ENCODE data around the gene L3MBTL2.

The L3MBTL2 gene

DNA sequence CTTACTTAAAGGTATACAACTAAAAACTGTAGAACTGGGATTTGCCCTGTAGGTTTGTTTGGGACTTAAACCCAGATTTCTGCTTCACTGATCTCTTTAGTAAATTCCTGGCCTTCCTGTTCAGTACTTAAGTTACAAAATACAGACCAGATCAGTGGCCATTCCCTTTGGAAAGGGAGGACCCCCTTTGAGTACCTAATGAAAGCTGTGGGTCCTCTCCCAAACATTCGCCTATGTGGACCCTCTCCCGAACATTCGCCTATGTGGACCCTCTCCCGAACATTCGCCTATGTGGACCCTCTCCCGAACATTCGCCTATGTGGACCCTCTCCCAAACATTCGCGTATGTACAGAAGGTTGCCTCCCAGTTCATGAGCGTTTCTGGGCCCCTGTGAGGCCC lies 10.3 kb downstream of the L3MBTL2 start:
- no peak for DNase-seq (ENCODE audit: low spot score)

DNA sequence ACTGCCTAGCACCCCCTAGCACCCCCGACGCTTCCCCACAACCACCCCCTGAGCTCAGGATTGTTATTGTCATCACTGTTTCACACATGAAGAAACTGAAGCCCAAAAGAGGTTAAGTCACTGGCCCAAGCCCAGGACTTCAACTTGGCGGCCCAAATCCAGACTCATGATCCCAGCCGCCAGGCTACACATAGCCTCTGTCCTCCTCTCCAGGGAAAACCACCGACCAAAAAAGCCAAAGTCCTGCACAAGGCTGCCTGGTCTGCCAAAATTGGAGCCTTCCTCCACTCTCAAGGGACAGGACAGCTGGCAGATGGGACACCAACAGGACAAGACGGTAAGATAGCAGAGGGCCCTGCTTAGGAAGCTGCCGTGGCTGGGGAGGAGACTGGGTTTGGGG lies 10.8 kb downstream of the L3MBTL2 start:
- DNase-seq (ENCODE audit: low spot score) = no peak

DNA sequence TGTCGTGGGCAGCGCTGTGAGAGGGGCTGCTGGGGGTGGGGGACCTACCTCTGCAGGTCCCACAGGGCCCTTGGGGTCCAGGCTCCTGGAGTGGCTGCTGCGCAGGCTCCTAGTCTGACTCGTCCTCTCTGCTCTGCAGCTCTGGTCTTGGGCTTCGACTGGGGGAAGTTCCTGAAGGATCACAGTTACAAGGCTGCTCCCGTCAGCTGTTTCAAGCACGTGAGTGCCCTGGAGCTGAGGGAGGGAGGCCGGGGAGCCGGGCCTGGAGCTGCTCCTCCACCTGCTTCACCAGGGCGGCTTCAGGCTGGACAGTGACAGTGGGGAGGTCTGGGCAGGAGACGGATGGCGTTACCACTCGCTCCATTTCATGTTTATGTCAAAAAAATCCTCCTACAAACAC lies 11.9 kb downstream of the L3MBTL2 start:
- DNase-seq (ENCODE audit: low spot score) = no peak

DNA sequence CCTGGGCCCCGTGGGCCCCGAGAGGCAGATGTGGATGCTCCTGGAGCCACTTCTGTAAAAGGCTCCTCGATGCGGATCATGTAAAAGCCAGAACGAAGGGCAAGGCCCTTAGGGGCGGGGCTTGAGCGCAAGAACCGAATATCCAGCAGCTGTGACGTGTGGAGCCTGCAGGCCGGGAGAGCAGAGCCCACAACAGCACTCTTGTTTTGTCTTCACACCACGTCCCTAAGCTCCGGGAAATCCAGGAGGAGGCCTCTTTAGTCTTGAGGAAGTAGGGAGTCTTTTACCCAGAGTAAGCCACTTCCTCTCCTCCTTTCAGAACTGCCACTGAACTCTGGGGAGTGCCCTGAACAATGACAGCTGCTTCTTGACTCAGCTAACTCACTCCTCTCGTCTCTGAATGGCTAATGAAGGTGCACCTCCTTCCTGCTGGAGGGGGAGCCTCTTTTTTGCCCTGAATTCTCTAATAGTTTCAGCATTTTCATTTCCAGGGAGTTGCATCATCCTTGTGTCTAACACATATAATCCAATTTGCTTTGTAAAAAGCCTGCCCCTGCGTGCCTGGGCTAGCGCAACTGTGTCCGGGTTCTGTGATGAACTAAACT lies 12.5 kb downstream of the L3MBTL2 start:
- peak; percentile 81 for DNase-seq (ENCODE audit: low spot score)

DNA sequence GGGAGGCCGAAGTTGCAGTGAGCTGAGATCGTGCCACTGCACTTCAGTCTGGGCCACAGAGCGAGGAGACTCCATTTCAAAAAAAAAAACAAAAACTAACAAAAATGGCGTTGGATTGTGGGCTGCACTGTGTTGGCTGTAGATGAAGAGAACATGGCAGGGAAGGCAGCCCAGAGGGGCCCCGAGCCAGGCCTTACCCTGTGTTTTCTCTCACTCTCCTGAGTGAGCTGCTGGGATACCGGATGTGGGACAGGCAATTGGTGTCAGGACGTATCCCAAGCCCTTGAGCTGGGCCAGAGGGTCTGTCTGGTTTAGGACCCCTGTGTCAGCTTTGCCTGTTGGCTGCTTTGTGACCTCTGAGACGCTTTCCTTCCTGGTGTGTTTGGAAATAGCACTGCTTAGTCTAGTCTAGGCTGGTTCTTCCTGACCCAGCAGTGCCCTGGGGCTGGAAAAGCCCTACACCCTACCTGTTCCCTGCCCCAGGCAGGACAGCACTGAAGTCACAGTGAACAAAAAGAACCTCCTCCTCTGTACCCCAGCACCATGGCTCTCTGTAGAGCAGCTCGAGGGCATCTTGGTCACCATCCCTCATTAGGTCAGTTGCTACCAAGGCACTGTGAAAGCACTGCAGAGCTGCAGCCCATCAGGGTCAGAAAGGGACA lies 17.9 kb downstream of the L3MBTL2 start:
- no peak for DNase-seq (ENCODE audit: low spot score)

DNA sequence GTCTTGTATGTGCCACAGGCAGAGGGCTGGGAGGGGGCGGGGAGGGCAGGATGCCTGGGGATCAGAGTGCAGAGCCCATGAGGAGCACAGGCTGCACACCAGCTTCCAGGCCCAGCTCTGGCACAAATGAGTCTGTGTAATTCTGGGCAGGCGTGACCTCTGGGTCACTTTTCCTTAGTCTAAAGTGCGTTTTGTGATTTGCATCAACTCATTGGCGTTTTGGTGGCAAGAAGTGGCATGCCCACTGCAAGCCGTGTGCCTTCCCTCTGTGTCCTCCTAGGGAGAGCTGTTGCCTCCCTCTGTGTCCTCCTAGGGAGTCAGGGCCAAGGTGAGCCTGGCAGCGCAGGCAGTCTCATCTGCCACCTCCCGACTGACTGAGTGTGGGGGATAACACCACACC lies 18.4 kb downstream of the L3MBTL2 start:
- no peak for DNase-seq (ENCODE audit: low spot score)

DNA sequence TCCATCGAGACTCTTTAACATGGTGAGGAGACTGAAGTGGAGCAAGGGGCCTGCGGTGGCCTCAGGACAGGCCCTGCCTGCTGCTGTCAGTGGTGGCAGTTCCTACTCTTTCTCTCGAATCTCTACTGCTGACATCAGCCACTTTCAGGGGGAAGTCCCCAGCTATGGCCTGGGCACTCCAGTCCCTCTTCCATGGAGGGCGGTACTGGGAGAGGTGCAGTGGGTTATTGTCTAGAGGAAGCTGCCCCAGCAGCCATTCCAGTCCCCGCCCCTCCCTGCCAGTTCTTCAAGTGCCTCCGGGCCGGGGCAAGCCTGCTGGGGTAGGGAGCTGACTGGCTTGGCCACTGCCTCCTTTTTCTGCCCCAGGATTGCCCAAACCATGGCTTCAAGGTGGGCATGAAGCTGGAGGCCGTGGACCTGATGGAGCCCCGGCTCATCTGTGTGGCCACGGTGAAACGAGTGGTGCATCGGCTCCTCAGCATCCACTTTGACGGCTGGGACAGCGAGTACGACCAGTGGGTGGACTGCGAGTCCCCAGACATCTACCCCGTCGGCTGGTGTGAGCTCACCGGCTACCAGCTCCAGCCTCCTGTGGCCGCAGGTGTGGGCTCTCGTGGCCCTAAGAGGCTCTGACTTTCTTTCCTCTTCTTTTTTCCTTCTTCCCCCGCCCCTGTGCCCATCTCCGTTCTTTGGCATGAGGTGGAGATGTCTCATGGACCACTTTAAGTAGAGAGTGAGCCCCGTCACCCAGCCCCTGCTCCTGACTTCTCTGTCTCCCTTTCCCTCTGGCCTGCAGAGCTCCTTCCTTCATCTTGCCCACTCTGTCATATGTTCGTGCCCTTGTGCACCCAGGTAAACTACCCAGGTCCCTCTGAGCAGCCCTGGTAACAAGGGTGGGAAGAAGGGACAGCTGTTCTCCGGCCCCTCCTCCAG lies 21.9 kb downstream of the L3MBTL2 start:
- DNase-seq (ENCODE audit: low spot score) = peak; percentile 66

DNA sequence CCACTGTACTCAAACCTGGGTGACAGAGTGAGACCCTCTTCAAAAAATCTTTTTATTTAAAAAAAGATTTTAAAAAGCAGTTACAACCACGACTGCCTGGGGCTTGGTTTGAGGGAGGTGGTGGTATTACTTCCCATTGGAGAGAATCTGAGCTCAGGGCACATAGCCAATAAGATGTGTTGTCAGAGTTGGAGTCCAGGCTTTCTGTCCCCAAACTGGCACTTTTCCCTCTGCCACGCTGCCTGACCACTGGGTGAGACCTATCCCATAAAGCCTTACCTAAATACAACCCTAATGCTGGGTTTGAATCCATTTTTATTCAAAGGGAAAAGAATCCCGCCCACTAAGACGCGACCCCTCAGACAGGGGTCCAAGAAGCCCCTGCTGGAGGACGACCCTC lies 24.1 kb downstream of the L3MBTL2 start:
- no peak for DNase-seq (ENCODE audit: low spot score)

DNA sequence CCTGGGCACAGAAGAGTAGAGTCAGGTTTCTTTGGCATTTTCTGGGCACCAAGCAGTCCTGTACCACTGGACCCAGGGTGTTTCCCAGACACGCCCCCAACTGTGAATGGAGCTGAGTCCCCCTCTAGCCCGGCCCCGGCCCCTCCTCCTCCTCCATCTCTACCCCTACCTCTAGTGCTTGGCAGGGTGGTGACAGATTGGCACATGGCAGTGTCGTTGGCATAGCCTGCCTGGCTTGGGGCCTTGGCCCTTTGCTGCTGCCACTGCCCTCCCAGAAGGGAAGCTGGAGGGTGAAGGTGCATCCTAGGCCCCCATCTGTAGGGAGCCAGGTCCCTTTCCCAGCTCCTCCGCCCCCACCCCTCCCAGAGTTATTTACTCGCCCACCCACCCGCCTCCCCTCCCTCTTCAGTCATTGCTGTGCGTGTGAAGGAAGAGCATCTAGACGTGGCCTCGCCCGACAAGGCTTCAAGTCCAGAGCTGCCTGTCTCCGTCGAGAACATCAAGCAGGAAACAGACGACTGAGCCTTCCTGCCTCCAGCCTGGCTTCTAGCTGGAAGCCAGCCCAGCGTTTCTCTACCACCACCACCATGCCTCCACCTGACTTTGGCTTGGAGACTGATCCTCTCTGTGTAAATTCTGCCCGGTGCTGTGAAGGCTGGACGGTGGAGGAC lies 24.8 kb downstream of the L3MBTL2 start:
- DNase-seq (ENCODE audit: low spot score) = no peak

DNA sequence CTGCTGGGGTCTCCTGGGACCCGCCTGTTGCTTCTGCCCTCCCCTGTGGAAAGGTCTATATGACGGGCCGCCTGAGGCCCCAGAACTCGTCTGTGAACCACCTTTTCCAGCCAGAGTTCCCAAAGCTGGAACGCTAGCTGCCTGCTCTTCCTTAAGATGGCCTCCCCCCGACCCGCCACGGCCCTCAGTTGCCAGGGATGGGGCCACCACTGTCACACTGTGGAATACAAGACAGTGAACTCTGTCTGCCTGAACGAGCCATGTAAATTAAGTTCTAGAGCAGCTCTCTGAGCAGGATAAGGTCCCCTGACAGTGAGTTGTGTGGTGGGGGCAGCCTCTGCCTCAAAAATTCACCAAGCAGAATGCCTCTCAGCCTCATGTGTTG lies 25.3 kb downstream of the L3MBTL2 start:
- no peak for DNase-seq (ENCODE audit: low spot score)

DNA sequence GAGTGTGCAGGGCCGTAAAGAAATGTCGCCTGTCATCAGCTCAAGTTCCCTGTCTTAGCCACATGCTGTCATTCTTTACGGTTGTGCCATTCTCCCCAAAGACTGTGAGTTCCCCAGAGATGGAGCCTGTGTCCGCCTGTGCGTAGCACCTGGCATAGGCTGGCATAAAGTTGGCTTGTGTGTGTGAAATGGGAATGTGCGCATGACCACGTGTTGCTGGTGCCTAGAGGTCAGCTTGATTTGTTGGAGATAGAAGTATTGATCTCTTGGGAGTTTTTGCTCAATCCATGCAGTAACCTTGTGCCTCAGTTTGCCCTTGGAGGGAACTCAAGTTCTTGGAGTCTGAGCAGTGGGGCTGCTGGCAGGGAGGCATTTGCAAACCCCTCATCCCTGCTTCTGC lies 26.3 kb downstream of the L3MBTL2 start:
- DNase-seq (ENCODE audit: low spot score) = no peak

DNA sequence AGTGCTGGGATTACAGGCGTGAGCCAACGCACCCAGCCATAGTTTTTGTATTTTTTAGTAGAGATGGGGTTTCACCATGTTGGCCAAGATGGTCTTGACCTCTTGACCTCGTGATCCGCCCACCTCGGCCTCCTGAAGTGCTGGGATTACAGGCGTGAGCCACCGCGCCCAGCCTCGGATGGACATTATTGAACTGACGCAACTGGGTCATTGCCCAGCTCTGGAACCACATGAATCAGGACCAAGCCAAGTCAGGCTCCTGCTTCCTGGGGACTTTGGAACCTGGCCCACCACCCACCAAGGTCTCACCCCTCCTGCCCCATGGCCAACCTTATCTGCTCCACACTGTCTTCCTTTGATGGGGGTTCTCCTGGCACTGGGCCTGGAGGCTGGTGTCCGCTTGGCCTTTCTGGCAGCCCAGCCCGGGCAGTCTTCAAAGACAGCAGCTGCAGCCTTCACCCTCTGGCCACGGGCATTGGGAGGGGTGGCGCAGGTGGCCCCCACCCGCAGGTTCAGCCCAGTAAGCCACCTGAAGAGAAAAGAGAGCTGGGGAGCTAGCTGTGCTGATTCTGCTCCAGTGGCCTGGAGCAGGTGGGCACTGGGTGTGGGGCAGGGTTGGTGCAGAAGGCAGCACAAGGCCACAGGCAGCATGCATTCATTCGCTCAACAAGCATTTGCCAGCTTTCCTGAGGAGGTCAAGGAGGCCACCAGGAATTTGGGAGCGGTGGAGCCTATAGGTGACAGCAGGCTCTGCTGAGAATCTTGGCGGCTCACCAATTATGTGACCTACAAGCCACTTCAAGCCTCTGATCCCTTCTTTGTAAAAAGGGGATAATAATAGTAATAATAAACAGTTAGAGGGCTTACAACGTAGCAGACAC lies 29.9 kb downstream of the L3MBTL2 start:
- no peak for DNase-seq (ENCODE audit: low spot score)

DNA sequence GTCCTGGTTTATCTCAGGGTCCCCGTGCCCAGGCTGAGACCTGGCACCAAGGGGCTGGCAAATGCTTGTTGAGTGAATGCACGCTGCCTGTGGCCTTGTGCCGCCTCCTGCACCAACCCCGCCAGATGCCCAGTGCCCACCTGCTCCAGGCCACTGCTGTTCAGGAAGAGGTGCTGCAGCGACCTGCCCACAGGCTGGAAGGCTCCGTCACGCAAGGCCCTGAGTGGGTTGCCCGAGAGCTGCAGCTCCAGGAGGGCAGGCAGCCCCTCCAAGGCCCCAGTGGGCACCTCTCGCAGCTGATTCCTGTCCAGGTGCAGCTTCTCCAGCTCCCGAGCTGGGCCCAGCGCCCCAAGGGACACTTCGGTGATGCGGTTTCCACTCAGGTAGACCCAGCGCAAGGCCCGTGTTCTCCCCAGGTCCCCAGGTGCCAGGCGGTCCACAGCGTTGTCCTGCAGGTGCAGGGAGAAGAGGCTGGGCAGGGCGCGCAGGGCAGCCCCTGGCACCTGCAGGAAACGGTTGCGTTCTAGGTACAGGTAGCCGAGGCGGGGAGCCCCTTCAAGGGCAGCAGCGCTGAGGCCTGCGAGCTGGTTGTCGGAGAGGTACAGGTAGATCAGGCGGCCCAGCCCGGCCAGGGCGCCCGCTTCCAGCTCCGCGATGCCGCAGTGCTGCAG lies 32.1 kb downstream of the L3MBTL2 start:
- DNase-seq (ENCODE audit: low spot score) = no peak

DNA sequence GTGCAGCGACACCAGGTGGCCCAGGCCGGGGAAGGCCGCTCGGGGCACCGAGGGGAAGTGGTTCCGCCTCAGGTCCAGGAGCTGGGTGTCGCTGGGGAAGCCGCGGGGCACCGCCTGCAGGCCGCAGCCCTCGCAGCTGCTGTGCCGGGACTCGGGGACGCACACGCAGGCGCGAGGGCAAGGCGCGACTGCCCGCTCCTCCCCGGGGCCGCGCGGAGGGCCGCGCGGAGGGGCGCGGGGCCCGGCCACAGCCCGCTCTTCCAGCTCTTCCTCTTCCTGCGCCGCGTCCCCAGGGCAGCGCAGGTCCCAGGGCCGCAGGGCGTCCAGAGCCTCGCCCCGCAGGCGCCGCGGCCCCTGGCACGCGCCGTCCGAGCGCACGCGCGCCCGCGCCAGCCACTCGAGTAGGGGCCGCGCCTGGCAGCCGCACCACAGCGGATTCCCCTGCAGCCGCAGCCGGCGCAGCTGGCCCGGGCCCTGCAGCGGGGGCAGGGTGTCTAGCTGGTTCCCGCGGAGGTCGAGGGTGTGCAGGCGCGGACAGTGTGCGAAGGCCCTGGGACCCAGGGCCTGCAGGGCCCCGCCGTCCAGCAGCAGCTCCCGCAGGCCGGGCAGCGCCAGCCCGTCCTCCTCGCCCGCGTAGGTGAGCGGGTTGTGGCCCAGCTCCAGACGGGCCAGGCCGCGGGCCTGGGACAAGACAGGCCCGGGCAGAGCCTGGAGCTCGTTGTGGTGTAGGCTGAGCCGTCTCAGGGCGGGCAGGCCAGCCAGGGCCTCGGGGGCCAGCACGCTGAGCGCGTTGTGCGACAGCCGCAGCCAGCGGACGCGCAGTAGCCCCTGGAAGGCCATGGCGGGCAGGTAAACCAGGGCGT lies 32.8 kb downstream of the L3MBTL2 start:
- DNase-seq (ENCODE audit: low spot score) = no peak

DNA sequence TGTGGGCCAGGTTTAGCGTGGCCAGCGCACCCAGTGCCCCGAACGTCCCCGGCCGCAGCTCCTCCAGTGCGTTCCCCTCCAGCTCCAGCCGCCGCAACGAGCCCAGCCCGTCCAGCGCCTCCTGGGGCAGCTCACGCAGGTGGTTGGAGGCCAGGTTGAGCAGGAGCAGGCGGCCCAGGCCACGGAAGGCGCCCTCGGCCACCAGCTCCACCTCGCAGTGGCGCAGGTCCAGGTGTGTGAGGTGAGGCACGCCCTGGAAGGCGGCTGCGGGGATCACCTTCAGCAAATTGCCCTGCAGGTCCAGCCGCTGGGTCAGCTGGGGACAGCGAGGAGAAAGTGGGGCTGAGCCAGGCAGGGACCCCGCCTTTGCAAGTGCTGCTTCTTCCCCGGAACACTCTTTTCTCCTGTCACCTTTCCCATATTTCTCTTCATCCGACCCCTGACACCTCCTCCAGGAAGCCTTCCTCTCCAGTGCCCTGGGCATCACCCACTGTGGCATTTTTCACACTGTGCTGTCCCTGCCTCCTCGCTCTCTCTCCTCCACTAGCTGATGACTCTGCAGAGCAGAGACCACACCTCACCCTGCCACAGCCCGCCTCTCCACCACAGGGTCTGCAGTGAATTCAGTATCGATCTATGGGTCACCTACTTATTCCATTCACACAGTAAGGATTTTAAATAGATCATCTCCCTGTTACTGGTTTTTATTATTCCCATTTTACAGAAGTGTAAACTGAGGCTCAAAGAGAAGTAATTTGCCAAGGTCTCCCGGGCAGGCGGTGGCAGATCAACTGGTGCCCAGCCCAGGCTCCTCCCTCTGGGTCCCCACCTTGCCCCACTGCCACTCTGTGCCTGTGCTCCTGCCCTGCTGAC lies 33.7 kb downstream of the L3MBTL2 start:
- no peak for DNase-seq (ENCODE audit: low spot score)

DNA sequence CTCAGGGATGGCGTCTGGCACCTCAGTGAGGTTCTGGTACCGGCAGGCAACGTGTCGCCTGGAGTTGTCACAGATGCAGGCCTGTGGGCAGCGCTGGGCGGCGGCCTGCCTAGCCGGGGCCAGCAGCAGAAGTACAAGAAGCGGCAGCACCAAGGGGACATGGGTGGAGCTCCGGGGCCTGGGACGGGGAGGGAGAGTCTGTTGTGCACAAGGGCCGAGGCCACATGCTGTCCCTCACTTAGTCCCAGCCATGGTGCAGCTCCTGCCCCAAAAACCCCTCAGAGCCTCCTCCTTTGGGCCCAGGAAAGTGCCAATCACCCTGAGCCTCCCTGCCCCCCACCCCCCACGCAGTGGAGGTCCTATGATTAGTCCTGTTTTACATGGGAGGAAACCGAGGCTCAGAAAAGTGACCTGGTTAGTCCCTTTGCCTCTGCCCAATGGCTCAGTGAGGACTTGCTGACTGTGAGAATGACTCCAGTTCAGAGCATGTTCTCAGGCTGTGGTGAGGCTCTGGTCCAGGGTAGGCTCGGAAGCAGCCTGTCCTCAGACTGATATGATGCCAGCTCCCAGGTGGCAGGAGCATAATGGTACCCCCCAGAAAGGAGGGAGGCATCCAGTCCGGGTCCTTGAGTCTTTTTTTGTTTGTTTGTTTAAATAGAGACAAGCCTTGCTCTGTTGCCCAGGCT lies 34.5 kb downstream of the L3MBTL2 start:
- DNase-seq (ENCODE audit: low spot score) = peak; percentile 57

DNA sequence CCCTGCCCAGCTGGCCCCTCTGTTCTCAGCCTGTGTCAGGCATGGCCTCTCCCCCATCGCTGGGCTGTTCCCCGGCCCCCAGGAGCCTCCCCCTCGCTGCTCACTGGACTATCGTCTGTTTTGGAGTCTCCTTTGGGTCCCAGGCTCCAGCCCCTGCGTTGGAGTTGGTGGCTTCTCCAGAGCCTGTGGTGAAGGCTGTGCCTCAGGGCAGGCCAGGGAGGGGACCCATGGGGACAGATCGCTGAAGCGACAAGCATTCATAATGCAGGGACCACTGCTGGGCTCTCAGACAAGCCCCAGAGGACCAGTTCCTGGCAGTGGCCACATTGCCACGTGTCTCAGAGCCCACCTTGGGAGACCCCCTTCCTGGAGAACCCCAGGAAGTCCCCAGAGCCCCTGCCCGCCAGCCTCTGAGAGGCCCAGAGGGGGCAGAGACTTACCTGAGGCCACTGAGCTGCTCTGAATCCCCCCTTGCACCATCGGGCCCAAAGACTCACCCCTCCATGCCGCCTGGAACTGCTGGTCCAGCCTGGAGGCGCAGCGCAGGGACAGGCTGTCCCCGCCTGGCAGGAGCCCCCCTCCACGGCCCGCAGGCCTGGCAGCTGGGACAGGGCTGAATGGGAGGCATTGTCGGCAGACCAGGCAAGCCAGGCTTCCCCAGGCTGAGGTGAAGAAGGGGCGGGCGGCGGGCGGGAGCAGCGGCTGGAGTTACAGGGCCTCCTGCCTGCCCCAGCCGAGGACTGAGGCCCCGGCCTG lies 35.4 kb downstream of the L3MBTL2 start, which contains the start of gene CHADL:
CHADL (minus strand) TSS at position 555 of the 756 bp plus-strand sequence; CDS start at position 505, 50 bp downstream.
- peak; percentile 96 for DNase-seq (ENCODE audit: low spot score)

All from pons (tissue), 1 donor.